ENCODE results near the gene BTD.

BTD gene

GRCh38 chr3:15664144-15664543 is 62.6 kb downstream of the BTD start:
- DNase-seq (ENCODE audit: extremely low read depth in 1 of 2, low read depth in 1 of 2): no peak

GRCh38 chr3:15665510-15666150 is 64.1 kb downstream of the BTD start:
- DNase-seq (ENCODE audit: extremely low read depth in 1 of 2, low read depth in 1 of 2): no peak

GRCh38 chr3:15666277-15666676 is 64.7 kb downstream of the BTD start:
- no peak for DNase-seq (ENCODE audit: extremely low read depth in 1 of 2, low read depth in 1 of 2)

GRCh38 chr3:15667484-15667883 is 65.9 kb downstream of the BTD start:
- peak in 1 of 2 donors; percentile 19 for DNase-seq (ENCODE audit: extremely low read depth in 1 of 2, low read depth in 1 of 2)

GRCh38 chr3:15673536-15673935 is 72.0 kb downstream of the BTD start:
- no peak for DNase-seq (ENCODE audit: extremely low read depth in 1 of 2, low read depth in 1 of 2)

- no peak for DNase-seq (ENCODE audit: extremely low read depth in 1 of 2, low read depth in 1 of 2)
Measured at GRCh38 chr3:15676259-15676658, 74.7 kb downstream of the BTD start.

GRCh38 chr3:15679306-15679705 is 77.8 kb downstream of the BTD start:
- no peak for DNase-seq (ENCODE audit: extremely low read depth in 1 of 2, low read depth in 1 of 2)

- DNase-seq (ENCODE audit: extremely low read depth in 1 of 2, low read depth in 1 of 2): no peak
Measured at GRCh38 chr3:15681668-15682067, 80.1 kb downstream of the BTD start.

GRCh38 chr3:15682561-15683185 is 81.1 kb downstream of the BTD start:
- DNase-seq (ENCODE audit: extremely low read depth in 1 of 2, low read depth in 1 of 2): no peak

GRCh38 chr3:15683253-15683652 is 81.7 kb downstream of the BTD start:
- no peak for DNase-seq (ENCODE audit: extremely low read depth in 1 of 2, low read depth in 1 of 2)

- no peak for DNase-seq (ENCODE audit: extremely low read depth in 1 of 2, low read depth in 1 of 2)
Measured at GRCh38 chr3:15685927-15686326, 84.4 kb downstream of the BTD start.

- no peak for DNase-seq (ENCODE audit: extremely low read depth in 1 of 2, low read depth in 1 of 2)
Measured at GRCh38 chr3:15690230-15690629, 88.7 kb downstream of the BTD start.

- DNase-seq (ENCODE audit: extremely low read depth in 1 of 2, low read depth in 1 of 2): no peak
Measured at GRCh38 chr3:15690748-15691147, 89.2 kb downstream of the BTD start.

- DNase-seq (ENCODE audit: extremely low read depth in 1 of 2, low read depth in 1 of 2): no peak
Measured at GRCh38 chr3:15693355-15693754, 91.8 kb downstream of the BTD start.

GRCh38 chr3:15694628-15695027 is 93.1 kb downstream of the BTD start:
- DNase-seq (ENCODE audit: extremely low read depth in 1 of 2, low read depth in 1 of 2): no peak

Data from stimulated activated CD8-positive, alpha-beta memory T cell treated with anti-CD3 and anti-CD28 coated beads, Interleukin-7, amount 100 ng/mL, for 48 hours (primary cell).